Caco-2 (cell line): ENCODE results near the gene RYR1. TPM values are rescaled to one million over a fixed set of nuclear protein-coding genes. Genes with fewer than 3 reads are reported as not detected.

Experiments
- BruUV-seq: library from RNA; stranded (reverse); fragments of 400-500 nt; replicated peaks from 2 replicates; lab custom pipeline; 2021; lab: Mats Ljungman, UMichigan
- CTCF ChIA-PET: fragments of 300-600 bp; sonication (Branson Sonifier 250); formaldehyde crosslinking; loops from one replicate; lab custom pipeline; 2022; ENCODE audit warnings: antibody characterized with exemption; lab: Charles Lee
- POLR2A ChIA-PET: fragments of 300-600 bp; sonication (Branson Sonifier 250); formaldehyde crosslinking; loops from one replicate; lab custom pipeline; 2022; ENCODE audit warnings: antibody characterized with exemption; lab: Charles Lee
- DNase-seq, 2 experiments: peaks; one replicate each; pipeline versions ENCODE4 v3.0.0 to v3.0.0-alpha.2; 2020 to 2022
- H3K27me3 ChIP-seq: replicated peaks from 2 replicates; pipeline ENCODE4 v1.6.0; 2011; ENCODE audit warnings: low read length; ENCODE audit not compliant: control insufficient read depth, insufficient read depth
- H3K36me3 ChIP-seq: 2 replicates; pipeline ENCODE4 v1.5.1; 2011; ENCODE audit warnings: low read length; ENCODE audit not compliant: control insufficient read depth, insufficient read depth
- H3K4me1 ChIP-seq: fragments of 250-450 bp; sonication (Bioruptor Pico); 2 replicates; pipeline ENCODE4 v1.5.1; 2020; ENCODE audit warnings: mild to moderate bottlenecking
- H3K4me3 ChIP-seq: 2 replicates; pipeline ENCODE4 v1.5.1; 2011; ENCODE audit warnings: low read depth, mild to moderate bottlenecking, control low read depth, low read length
- H3K9me3 ChIP-seq: fragments of 250-450 bp; sonication (Bioruptor Pico); 2 replicates; pipeline ENCODE4 v1.5.1; 2020; ENCODE audit warnings: mild to moderate bottlenecking, moderate library complexity
- H3K27ac Mint-ChIP-seq: one replicate; pipeline ENCODE4 v1.8.0; 2022; ENCODE audit warnings: mixed read lengths; ENCODE audit not compliant: unreplicated experiment
- H3K27me3 Mint-ChIP-seq: one replicate; pipeline ENCODE4 v1.8.0; 2022; ENCODE audit warnings: mixed read lengths; ENCODE audit not compliant: insufficient read depth, unreplicated experiment
- H3K36me3 Mint-ChIP-seq: one replicate; pipeline ENCODE4 v1.8.0; 2022; ENCODE audit warnings: mild to moderate bottlenecking, mixed read lengths; ENCODE audit not compliant: insufficient read depth, unreplicated experiment
- H3K4me1 Mint-ChIP-seq: one replicate; pipeline ENCODE4 v1.8.0; 2022; ENCODE audit warnings: low read depth, mixed read lengths; ENCODE audit not compliant: unreplicated experiment
- H3K4me3 Mint-ChIP-seq: one replicate; pipeline ENCODE4 v1.8.0; 2022; ENCODE audit warnings: mild to moderate bottlenecking, moderate library complexity, mixed read lengths; ENCODE audit not compliant: unreplicated experiment
- H3K9me3 Mint-ChIP-seq: one replicate; pipeline ENCODE4 v1.8.0; 2022; ENCODE audit warnings: mixed read lengths; ENCODE audit not compliant: unreplicated experiment
- intact Hi-C: fragments of 100-400 bp; cut with micrococcal nuclease; formaldehyde crosslinking; loops from one replicate; pipeline ENCODE4 v1.10.0; 2022; ENCODE audit not compliant: unreplicated experiment
- total RNA-seq: library from RNA; stranded (reverse); gene quantifications from 2 replicates; pipeline ENCODE4 v1.2.3, GENCODE V29; 2022
- TF ChIP-seq, protein P1 (sequence below), 2 experiments: fragments of 200-600 bp in 1 of 2; IDR thresholded peaks; 1 replicate in 1 of 2; 2 replicates in 1 of 2; pipeline versions ENCODE4 v1.5.1 to v1.8.0; 2011 to 2022; ENCODE audit warnings: antibody characterized with exemption in 1 of 2, control low read depth in 1 of 2, inconsistent platforms in 1 of 2, low read depth in 1 of 2, low read length in 1 of 2, mild to moderate bottlenecking in 1 of 2, moderate library complexity in 1 of 2; ENCODE audit not compliant: insufficient read depth in 1 of 2, severe bottlenecking in 1 of 2, unreplicated experiment in 1 of 2

RYR1 gene
- total RNA-seq, 1 experiment from 2014 or later: 5.6 TPM

DNA sequence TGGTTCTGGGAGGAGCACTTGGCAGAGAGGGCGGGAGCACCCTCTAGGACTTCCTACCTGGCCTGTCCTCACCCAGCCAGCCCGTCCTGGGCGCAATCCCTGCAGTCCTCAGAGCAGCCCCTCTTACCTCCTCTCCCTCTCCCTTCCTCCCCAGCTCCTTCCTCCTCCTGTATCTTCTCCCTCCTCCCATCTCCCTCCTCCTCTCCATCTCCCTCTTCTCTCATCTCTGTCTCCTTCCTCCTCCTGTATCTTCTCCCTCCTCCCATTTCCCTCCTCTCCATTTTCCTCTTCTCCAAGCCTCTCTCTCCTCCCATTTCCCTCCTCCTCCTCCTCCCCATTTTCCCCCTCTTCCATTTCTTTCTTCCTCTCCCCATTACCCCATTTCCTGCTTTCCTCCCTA is 89.8 kb downstream of the RYR1 start:
- ChIA-PET POLR2A (no interaction called here), CTCF (interaction anchor here (0.6 kb wide), 1 partner anchor 9 kb away, joined by 4 read pairs; no protein-coding TSS in a partner anchor)
- H3K36me3 ChIP-seq: no peaks in the 10 kb centered on the region
- no peak overlapping the region for H3K4me3 ChIP-seq
- no TSS peak for BruUV-seq
- no peak overlapping the region for H3K27ac Mint-ChIP-seq
- H3K9me3 Mint-ChIP-seq: no peaks in the 10 kb centered on the region
- DNase-seq: no peak
- TF ChIP-seq, protein P1, sequence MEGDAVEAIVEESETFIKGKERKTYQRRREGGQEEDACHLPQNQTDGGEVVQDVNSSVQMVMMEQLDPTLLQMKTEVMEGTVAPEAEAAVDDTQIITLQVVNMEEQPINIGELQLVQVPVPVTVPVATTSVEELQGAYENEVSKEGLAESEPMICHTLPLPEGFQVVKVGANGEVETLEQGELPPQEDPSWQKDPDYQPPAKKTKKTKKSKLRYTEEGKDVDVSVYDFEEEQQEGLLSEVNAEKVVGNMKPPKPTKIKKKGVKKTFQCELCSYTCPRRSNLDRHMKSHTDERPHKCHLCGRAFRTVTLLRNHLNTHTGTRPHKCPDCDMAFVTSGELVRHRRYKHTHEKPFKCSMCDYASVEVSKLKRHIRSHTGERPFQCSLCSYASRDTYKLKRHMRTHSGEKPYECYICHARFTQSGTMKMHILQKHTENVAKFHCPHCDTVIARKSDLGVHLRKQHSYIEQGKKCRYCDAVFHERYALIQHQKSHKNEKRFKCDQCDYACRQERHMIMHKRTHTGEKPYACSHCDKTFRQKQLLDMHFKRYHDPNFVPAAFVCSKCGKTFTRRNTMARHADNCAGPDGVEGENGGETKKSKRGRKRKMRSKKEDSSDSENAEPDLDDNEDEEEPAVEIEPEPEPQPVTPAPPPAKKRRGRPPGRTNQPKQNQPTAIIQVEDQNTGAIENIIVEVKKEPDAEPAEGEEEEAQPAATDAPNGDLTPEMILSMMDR (IDR thresholded peaks at IDR 0.05; ENCODE audit: insufficient read depth in 1 of 2, low read depth in 1 of 2, low read length in 1 of 2, severe bottlenecking in 1 of 2, unreplicated experiment in 1 of 2): no peak
- H3K27me3 ChIP-seq: no peaks in the 10 kb centered on the region
- H3K27me3 Mint-ChIP-seq: peaks cover 2% of the 10 kb centered on the region
- intact Hi-C loops: no loop called here
- no peak overlapping the region for H3K4me3 Mint-ChIP-seq
- H3K4me1 ChIP-seq: no peaks in the 10 kb centered on the region
- H3K4me1 Mint-ChIP-seq: no peaks in the 10 kb centered on the region
- H3K36me3 Mint-ChIP-seq: no peaks in the 10 kb centered on the region
- no peaks in the 10 kb centered on the region for H3K9me3 ChIP-seq

DNA sequence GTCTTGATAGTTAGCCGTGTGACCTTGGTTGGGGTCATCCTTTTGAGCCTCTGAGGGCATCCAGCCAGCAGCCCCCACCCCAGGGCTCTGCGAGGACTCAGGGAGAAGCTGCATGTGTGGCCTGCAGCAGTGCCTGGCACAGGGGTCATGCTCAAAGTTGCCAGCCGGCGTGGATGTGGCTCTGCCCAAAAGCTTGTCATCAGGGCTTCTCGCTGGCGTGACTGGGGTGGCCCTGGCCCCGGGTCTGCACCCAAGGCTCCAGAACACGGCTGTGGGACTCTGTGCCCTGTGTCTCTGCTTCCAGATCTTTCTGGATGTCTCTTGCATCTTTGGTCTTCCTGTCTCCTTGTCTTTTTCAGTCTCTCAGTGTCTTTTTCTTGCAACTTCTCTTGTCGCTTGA is 90.9 kb downstream of the RYR1 start:
- Mint-ChIP-seq H3K36me3 (no peaks in the 10 kb centered on the region), H3K27me3 (peaks cover 3% of the 10 kb centered on the region), H3K4me1 (no peaks in the 10 kb centered on the region), H3K27ac (no peak overlapping the region), H3K4me3 (no peak overlapping the region), H3K9me3 (no peaks in the 10 kb centered on the region)
- Histone ChIP-seq H3K36me3 (no peaks in the 10 kb centered on the region), H3K4me1 (no peaks in the 10 kb centered on the region), H3K27me3 (no peaks in the 10 kb centered on the region), H3K9me3 (no peaks in the 10 kb centered on the region), H3K4me3 (no peak overlapping the region)
- intact Hi-C loops: no loop called here
- ChIA-PET CTCF (no interaction called here), POLR2A (no interaction called here)
- no TSS peak for BruUV-seq
- DNase-seq: no peak
- TF ChIP-seq, protein P1 (IDR thresholded peaks at IDR 0.05; ENCODE audit: insufficient read depth in 1 of 2, low read depth in 1 of 2, low read length in 1 of 2, severe bottlenecking in 1 of 2, unreplicated experiment in 1 of 2): no peak

DNA sequence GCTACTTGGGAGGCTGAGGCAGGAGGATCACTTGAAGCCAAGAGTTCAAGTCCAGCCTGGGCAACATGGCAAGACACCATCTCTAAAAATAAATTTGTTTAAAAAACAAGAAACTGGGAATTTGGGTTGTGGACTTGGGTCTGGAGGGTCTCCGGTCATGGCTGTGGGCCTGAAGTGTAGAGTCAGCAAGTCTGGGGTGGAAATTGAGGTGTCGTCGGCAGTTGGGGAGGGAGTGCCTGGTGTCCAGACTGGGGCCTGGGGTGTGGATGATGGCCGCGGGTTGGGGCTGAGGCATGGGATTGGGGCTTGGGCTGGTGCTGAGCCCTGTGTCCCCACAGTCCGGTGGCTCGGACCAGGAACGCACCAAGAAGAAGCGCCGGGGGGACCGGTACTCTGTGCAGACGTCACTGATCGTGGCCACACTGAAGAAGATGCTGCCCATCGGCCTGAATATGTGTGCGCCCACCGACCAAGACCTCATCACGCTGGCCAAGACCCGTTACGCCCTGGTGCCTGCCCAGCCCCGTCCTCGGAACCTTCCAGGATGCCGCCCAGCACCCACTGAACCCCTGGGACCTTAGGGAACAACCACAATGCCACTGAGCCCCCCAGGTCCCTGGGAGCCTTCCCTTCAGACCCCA is 91.6 kb downstream of the RYR1 start:
- H3K27me3 ChIP-seq: no peaks in the 10 kb centered on the region
- no TSS peak for BruUV-seq
- no peak overlapping the region for H3K27ac Mint-ChIP-seq
- H3K4me3 Mint-ChIP-seq: no peak overlapping the region
- no peaks in the 10 kb centered on the region for H3K36me3 ChIP-seq
- peaks cover 3% of the 10 kb centered on the region for H3K27me3 Mint-ChIP-seq
- DNase-seq: no peak
- CTCF ChIA-PET: no interaction called here
- no peak overlapping the region for H3K4me3 ChIP-seq
- H3K9me3 Mint-ChIP-seq: no peaks in the 10 kb centered on the region
- no peaks in the 10 kb centered on the region for H3K36me3 Mint-ChIP-seq
- no peaks in the 10 kb centered on the region for H3K4me1 ChIP-seq
- no peaks in the 10 kb centered on the region for H3K9me3 ChIP-seq
- POLR2A ChIA-PET: no interaction called here
- TF ChIP-seq, protein P1 (IDR thresholded peaks at IDR 0.05; ENCODE audit: insufficient read depth in 1 of 2, low read depth in 1 of 2, low read length in 1 of 2, severe bottlenecking in 1 of 2, unreplicated experiment in 1 of 2): no peak
- intact Hi-C loops: no loop called here
- H3K4me1 Mint-ChIP-seq: no peaks in the 10 kb centered on the region
